Trophoblast cell (in vitro differentiated cells and primary cell): ENCODE data around the gene COL4A2.
"Not testable (repeated sequence)": the region's sequence is repeated elsewhere in the genome, so short reads cannot be mapped to it uniquely, and the experiment has no call there.

Experiments used
- DNase-seq, 2 donors: peaks; one replicate each; pipeline ENCODE4 v3.0.0-alpha.2; 2016
- H2AFZ ChIP-seq: 2 replicates; pipeline ENCODE4 v1.6.1; 2013; ENCODE audit warnings: low read length, moderate library complexity, mild to moderate bottlenecking; ENCODE audit not compliant: insufficient read depth, poor library complexity
- H2AK5ac ChIP-seq: 2 replicates; pipeline ENCODE4 v1.6.1; 2013; ENCODE audit warnings: mild to moderate bottlenecking, low read length
- H2BK120ac ChIP-seq: 2 replicates; pipeline ENCODE4 v1.6.1; 2013; ENCODE audit warnings: low read length, mild to moderate bottlenecking, moderate library complexity; ENCODE audit not compliant: insufficient read depth, poor library complexity
- H2BK12ac ChIP-seq: 2 replicates; pipeline ENCODE4 v1.6.1; 2013; ENCODE audit warnings: mild to moderate bottlenecking, low read length, moderate library complexity
- H2BK5ac ChIP-seq: 2 replicates; pipeline ENCODE4 v1.6.1; 2013; ENCODE audit warnings: low read length, low read depth, moderate library complexity, mild to moderate bottlenecking; ENCODE audit not compliant: poor library complexity
- H3K14ac ChIP-seq: 2 replicates; pipeline ENCODE4 v1.6.1; 2013; ENCODE audit warnings: mild to moderate bottlenecking, low read length
- H3K18ac ChIP-seq: 2 replicates; pipeline ENCODE4 v1.6.1; 2013; ENCODE audit warnings: mild to moderate bottlenecking, low read length
- H3K23ac ChIP-seq: 2 replicates; pipeline ENCODE4 v1.6.1; 2013; ENCODE audit warnings: low read length
- H3K27ac ChIP-seq: 2 replicates; pipeline ENCODE4 v1.5.1; 2013; ENCODE audit warnings: low read depth, mild to moderate bottlenecking, inconsistent platforms, low read length, moderate library complexity
- H3K27me3 ChIP-seq: 2 replicates; pipeline ENCODE4 v1.6.1; 2013; ENCODE audit warnings: inconsistent platforms, mild to moderate bottlenecking, low read length, moderate library complexity; ENCODE audit not compliant: insufficient read depth
- H3K36me3 ChIP-seq, 2 experiments: 1 replicate in 1 of 2; 2 replicates in 1 of 2; pipeline ENCODE4 v1.6.1; 2013; ENCODE audit warnings: low read length in 2 of 2, mild to moderate bottlenecking in 2 of 2, moderate library complexity in 1 of 2; ENCODE audit not compliant: insufficient read depth in 2 of 2, control insufficient read depth in 1 of 2
- H3K4ac ChIP-seq: 2 replicates; pipeline ENCODE4 v1.6.1; 2013; ENCODE audit warnings: low read depth, mild to moderate bottlenecking, low read length, moderate library complexity
- H3K4me1 ChIP-seq, 2 experiments: 1 replicate in 1 of 2; 2 replicates in 1 of 2; pipeline ENCODE4 v1.6.1; 2013; ENCODE audit warnings: low read length in 2 of 2, mild to moderate bottlenecking in 2 of 2, moderate library complexity in 1 of 2; ENCODE audit not compliant: insufficient read depth in 2 of 2, control insufficient read depth in 1 of 2
- H3K4me2 ChIP-seq: 2 replicates; pipeline ENCODE4 v1.6.1; 2013; ENCODE audit warnings: inconsistent platforms, mild to moderate bottlenecking, low read length, moderate library complexity
- H3K4me3 ChIP-seq: 2 replicates; pipeline ENCODE4 v1.5.1; 2013; ENCODE audit warnings: mild to moderate bottlenecking, low read depth, low read length, inconsistent platforms
- H3K79me1 ChIP-seq: one replicate; pipeline ENCODE4 v1.6.1; 2013; ENCODE audit warnings: low read length
- H3K79me2 ChIP-seq: 2 replicates; pipeline ENCODE4 v1.6.1; 2013; ENCODE audit warnings: low read length, mild to moderate bottlenecking; ENCODE audit not compliant: control insufficient read depth, insufficient read depth, poor library complexity
- H3K9ac ChIP-seq: 2 replicates; pipeline ENCODE4 v1.6.1; 2013; ENCODE audit warnings: mild to moderate bottlenecking, low read length
- H3K9me3 ChIP-seq: 2 replicates; pipeline ENCODE4 v1.6.1; 2013; ENCODE audit warnings: low read depth, mild to moderate bottlenecking, control low read depth, inconsistent platforms, low read length; ENCODE audit not compliant: insufficient read depth
- H4K12ac ChIP-seq: 2 replicates; pipeline ENCODE4 v1.6.1; 2013; ENCODE audit warnings: low read depth, mild to moderate bottlenecking, low read length, moderate library complexity
- H4K8ac ChIP-seq: 2 replicates; pipeline ENCODE4 v1.6.1; 2013; ENCODE audit warnings: low read depth, mild to moderate bottlenecking, low read length, moderate library complexity
- H4K91ac ChIP-seq: one replicate; pipeline ENCODE4 v1.6.1; 2013; ENCODE audit warnings: low read depth, mild to moderate bottlenecking, low read length, moderate library complexity
- WGBS: extraction: QIAGEN DNeasy Blood & Tissue Kit; methylation state at CpG from one replicate; pipeline ENCODE4 v1.1.7; 2013; ENCODE audit warnings: missing lambda C conversion rate; ENCODE audit not compliant: insufficient read length, insufficient coverage; ENCODE audit errors: extremely low coverage; 5-methylcytosine and 5-hydroxymethylcytosine counted together

The COL4A2 gene

DNA sequence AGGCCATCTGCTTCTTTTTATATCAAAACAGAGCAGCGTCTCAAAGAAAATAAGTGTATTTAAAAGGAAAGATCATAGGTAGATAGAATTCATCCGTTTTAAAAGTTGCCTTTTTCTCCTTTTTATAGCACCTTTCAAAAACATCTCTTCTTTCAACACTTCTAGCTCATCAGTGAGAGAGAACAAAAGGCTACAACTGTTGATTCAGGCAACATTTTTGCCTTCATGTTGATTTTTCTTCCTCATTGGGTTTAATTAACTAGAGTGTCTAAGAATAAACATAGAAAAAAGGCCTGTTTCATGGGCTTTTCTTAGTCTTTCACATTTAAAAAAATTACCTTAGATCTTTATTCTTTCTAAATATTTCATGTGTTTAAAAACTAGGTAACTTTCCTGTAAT, 13.6 kb downstream of the COL4A2 start:
- H4K91ac ChIP-seq, result no peak overlapping the region
- H3K9ac ChIP-seq, result no peak overlapping the region
- no peak for DNase-seq
- peaks cover 37 to 39% of the 10 kb centered on the region in 2 experiments for H3K36me3 ChIP-seq
- no peak overlapping the region for H2BK12ac ChIP-seq
- no peak overlapping the region for H3K4ac ChIP-seq
- H4K8ac ChIP-seq, result no peak overlapping the region
- H3K4me3 ChIP-seq, result no peak overlapping the region
- H3K4me2 ChIP-seq, result no peak overlapping the region
- H3K18ac ChIP-seq, result no peak overlapping the region
- H3K79me1 ChIP-seq, result peaks cover 6% of the 10 kb centered on the region
- H3K4me1 ChIP-seq, result peaks cover 17 to 38% of the 10 kb centered on the region in 2 experiments
- H2BK5ac ChIP-seq, result no peak overlapping the region
- no peak overlapping the region for H3K23ac ChIP-seq
- no peak overlapping the region for H2AK5ac ChIP-seq
- H4K12ac ChIP-seq, result no peak overlapping the region
- peaks cover 3% of the 10 kb centered on the region for H3K9me3 ChIP-seq
- WGBS, result no CpG with 5 or more reads among the region's 2 CpGs
- peaks cover 3% of the 10 kb centered on the region for H3K79me2 ChIP-seq
- H3K27ac ChIP-seq, result no peak overlapping the region
- H2BK120ac ChIP-seq, result no peak overlapping the region
- H3K14ac ChIP-seq, result no peak overlapping the region
- no peaks in the 10 kb centered on the region for H3K27me3 ChIP-seq
- H2AFZ ChIP-seq, result no peak overlapping the region

DNA sequence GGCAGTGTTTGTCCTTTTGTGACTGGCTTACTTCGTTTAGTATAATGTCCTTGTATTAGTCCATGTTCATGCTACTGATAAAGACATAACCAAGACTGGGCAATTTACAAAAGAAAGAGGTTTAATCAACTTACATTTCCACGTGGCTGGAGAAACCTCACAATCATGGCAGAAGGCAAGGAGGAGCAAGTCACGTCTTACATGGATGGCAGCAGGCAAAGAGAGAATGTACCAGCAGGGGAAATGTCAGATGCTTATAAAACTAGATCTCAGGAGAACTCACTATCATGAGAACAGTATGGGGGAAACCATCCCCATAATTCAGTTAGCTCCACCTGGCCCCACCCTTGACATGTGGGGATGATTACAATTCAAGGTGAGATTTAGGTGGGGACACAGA, 14.5 kb downstream of the COL4A2 start:
- not testable (repeated sequence) for H3K14ac ChIP-seq, H3K27me3 ChIP-seq, H4K91ac ChIP-seq, H2AFZ ChIP-seq, H3K9ac ChIP-seq, H2BK12ac ChIP-seq, H3K4me2 ChIP-seq, H3K4ac ChIP-seq, H3K4me3 ChIP-seq, H4K12ac ChIP-seq, DNase-seq, H2BK5ac ChIP-seq, H3K27ac ChIP-seq, H3K79me1 ChIP-seq, H3K18ac ChIP-seq, H3K79me2 ChIP-seq, H3K9me3 ChIP-seq, H3K23ac ChIP-seq, H2AK5ac ChIP-seq, H4K8ac ChIP-seq, H2BK120ac ChIP-seq
- peaks cover 35 to 37% of the 10 kb centered on the region in 2 experiments for H3K36me3 ChIP-seq
- WGBS, result no CpG with 5 or more reads among the region's 3 CpGs
- H3K4me1 ChIP-seq, result peaks cover 17 to 42% of the 10 kb centered on the region in 2 experiments

DNA sequence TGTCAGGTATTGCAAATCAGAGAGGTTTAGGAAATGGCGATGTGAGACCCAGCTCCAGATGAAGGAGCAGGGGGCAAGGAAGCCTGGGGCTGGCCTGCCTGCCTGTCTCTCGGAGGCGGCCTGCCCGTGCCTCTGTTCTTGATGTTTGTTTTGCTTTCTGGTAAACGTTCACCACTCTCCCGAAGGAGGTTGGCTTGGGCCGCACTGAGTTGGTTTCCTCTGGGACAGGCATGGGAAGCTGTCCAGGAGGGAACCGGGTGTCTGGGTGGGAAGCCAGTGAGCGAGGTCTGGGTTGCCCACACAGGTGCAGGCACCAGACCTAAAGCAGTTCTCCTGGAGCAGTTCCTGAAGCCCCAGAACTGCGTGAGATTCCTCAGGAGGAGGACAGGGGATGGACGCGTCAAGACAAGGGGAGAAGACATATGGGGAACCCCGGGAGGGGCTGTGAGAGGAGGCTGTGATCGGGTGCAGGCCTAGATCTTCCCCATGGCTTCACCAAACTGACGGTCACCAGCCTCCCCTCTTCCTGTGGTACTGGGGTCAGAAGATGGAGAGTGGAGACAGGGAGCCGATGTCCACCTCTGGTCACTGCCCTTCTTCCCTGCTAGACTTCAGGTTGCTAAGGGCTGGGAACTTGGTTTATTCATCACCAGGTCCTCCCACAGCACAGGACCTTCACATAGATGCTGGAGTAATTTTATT, 15.2 kb downstream of the COL4A2 start:
- H2BK12ac ChIP-seq, result no peak overlapping the region
- H3K23ac ChIP-seq, result no peak overlapping the region
- no peak overlapping the region for H2BK120ac ChIP-seq
- no peak overlapping the region for H3K14ac ChIP-seq
- H3K9me3 ChIP-seq, result peaks cover 3% of the 10 kb centered on the region
- no peak for DNase-seq
- WGBS, result no CpG with 5 or more reads among the region's 16 CpGs
- H3K27me3 ChIP-seq, result no peaks in the 10 kb centered on the region
- peaks cover 6% of the 10 kb centered on the region for H3K79me1 ChIP-seq
- H3K9ac ChIP-seq, result no peak overlapping the region
- no peak overlapping the region for H2BK5ac ChIP-seq
- peak overlapping the region; percentile 24 for H3K4ac ChIP-seq
- H3K36me3 ChIP-seq, result peaks cover 31 to 33% of the 10 kb centered on the region in 2 experiments
- no peak overlapping the region for H3K4me2 ChIP-seq
- no peak overlapping the region for H4K12ac ChIP-seq
- H2AFZ ChIP-seq, result no peak overlapping the region
- no peak overlapping the region for H3K27ac ChIP-seq
- H3K4me3 ChIP-seq, result no peak overlapping the region
- peaks cover 17 to 47% of the 10 kb centered on the region in 2 experiments for H3K4me1 ChIP-seq
- H4K8ac ChIP-seq, result no peak overlapping the region
- H4K91ac ChIP-seq, result no peak overlapping the region
- no peak overlapping the region for H2AK5ac ChIP-seq
- H3K18ac ChIP-seq, result peak overlapping the region; percentile 23
- peaks cover 7% of the 10 kb centered on the region for H3K79me2 ChIP-seq

DNA sequence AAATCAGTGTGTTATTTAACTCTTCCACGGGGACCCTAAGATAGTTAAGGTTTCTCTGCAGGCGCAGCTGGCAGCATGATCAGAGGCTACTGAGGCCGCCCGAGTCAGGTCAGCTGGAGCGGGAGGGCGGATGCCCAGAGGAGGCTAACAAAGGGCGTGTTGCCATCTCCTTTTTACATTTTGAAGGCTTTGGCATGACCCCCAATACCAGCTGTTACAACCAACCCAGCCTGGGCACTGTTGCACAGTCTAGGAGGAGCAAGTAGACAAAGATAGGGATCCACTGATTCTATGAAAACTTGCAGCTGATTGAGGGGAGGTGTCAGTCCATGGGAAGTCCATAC, 15.7 kb downstream of the COL4A2 start:
- Histone ChIP-seq H3K4me3 (no peak overlapping the region), H4K91ac (no peak overlapping the region), H3K18ac (peak overlapping the region; percentile 11), H3K14ac (no peak overlapping the region), H3K27ac (no peak overlapping the region), H3K79me2 (peaks cover 7% of the 10 kb centered on the region), H2BK12ac (no peak overlapping the region), H3K4me2 (no peak overlapping the region), H3K9ac (no peak overlapping the region), H3K4me1 (peaks cover 17 to 47% of the 10 kb centered on the region in 2 experiments), H3K36me3 (peaks cover 27 to 30% of the 10 kb centered on the region in 2 experiments), H4K8ac (no peak overlapping the region), H3K23ac (no peak overlapping the region), H2AK5ac (no peak overlapping the region), H2BK120ac (no peak overlapping the region), H4K12ac (no peak overlapping the region), H3K79me1 (peaks cover 6% of the 10 kb centered on the region), H2AFZ (no peak overlapping the region), H3K27me3 (no peaks in the 10 kb centered on the region), H2BK5ac (no peak overlapping the region), H3K4ac (no peak overlapping the region), H3K9me3 (peaks cover 3% of the 10 kb centered on the region)
- DNase-seq, result no peak
- WGBS, result no CpG with 5 or more reads among the region's 7 CpGs
